ENCODE data around the gene FLNC. TPM values are rescaled to one million over a fixed set of nuclear protein-coding genes. Genes with fewer than 3 reads are reported as not detected.

Gene FLNC
- total and polyA plus RNA-seq, 2 experiments from 2014 or later: 46.6 to 60.7 TPM

DNA sequence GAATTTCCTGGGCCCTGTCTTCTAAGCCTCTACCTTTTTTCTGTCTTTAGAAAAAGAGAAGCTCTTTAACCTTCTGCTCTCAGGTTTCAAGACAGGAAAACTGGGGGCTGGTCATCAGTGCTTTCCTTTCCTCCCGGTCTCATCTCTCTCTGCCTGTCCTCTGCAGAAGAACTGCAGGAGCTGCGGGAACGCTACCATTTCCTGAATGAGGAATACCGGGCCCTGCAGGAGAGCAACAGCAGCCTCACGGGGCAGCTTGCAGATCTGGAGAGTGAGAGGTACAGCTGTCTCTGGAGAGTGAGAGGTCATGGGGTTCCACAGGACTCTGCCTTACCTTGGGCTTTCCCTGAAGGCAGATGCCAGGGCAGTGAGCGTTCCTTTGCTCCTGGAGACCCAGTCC lies 25.7 kb upstream of the FLNC start:
- H3K9me3 ChIP-seq (ENCODE audit: low read depth): no peaks in the 10 kb centered on the region
- H3K4me1 ChIP-seq (ENCODE audit: insufficient read depth): no peaks in the 10 kb centered on the region
- DNase-seq (ENCODE audit: low spot score): no peak
- no peaks in the 10 kb centered on the region for H3K27me3 ChIP-seq
- H3K4me3 ChIP-seq: no peak overlapping the region
- no peaks in the 10 kb centered on the region for H4K20me1 ChIP-seq (ENCODE audit: insufficient read depth, poor library complexity, severe bottlenecking)
- no peak overlapping the region for H2AFZ ChIP-seq
- WGBS (ENCODE audit: low lambda C conversion rate, missing lambda C conversion rate): 73% methylated on average over 6 of the region's 6 CpGs
- H3K9me2 ChIP-seq (replicated peaks; ENCODE audit: insufficient read depth): no peaks in the 10 kb centered on the region
- no peak overlapping the region for H3K27ac ChIP-seq
- no peak overlapping the region for H3K4me2 ChIP-seq
- H3K79me2 ChIP-seq: no peaks in the 10 kb centered on the region
- H3K36me3 ChIP-seq (replicated peaks; ENCODE audit: insufficient read depth, low read depth): no peaks in the 10 kb centered on the region
- TF ChIP-seq CTCF (IDR thresholded peaks at IDR 0.05; ENCODE audit: poor library complexity) (no peak), EZH2phosphoT487 (IDR thresholded peaks at IDR 0.05; ENCODE audit: low read depth, severe bottlenecking, unreplicated experiment) (no peak)

DNA sequence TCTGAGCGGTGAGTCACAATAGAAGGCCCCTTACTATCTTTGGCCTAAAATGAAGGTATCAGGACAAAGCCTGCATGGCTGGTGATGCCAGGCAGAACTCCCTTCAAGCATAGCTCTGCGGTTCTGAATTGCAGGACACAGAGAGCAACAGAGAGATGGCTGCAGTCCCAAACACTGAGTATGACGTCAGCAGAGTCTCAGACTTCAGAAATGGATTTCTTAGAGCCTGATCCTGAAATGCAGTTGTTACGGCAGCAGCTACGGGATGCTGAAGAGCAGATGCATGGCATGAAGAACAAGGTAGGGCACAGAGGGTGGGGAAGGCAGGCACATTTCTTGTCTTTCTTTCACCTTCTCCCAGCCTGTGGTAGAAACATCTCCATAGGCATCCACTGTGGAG lies 25.0 kb upstream of the FLNC start:
- TF ChIP-seq EZH2phosphoT487 (IDR thresholded peaks at IDR 0.05; ENCODE audit: low read depth, severe bottlenecking, unreplicated experiment) (no peak), CTCF (IDR thresholded peaks at IDR 0.05; ENCODE audit: poor library complexity) (no peak), EZH2 (IDR thresholded peaks at IDR 0.05; ENCODE audit: borderline replicate concordance) (no peak)
- Histone ChIP-seq H3K27me3 (no peaks in the 10 kb centered on the region), H3K4me1 (ENCODE audit: insufficient read depth) (no peaks in the 10 kb centered on the region), H3K4me3 (no peak overlapping the region), H3K27ac (no peak overlapping the region), H3K9me3 (ENCODE audit: low read depth) (no peaks in the 10 kb centered on the region), H3K79me2 (no peaks in the 10 kb centered on the region), H3K36me3 (replicated peaks; ENCODE audit: insufficient read depth, low read depth) (no peaks in the 10 kb centered on the region), H3K4me2 (no peak overlapping the region), H2AFZ (no peak overlapping the region), H3K9me2 (replicated peaks; ENCODE audit: insufficient read depth) (no peaks in the 10 kb centered on the region), H4K20me1 (ENCODE audit: insufficient read depth, poor library complexity, severe bottlenecking) (no peaks in the 10 kb centered on the region)
- DNase-seq (ENCODE audit: low spot score): no peak
- 95% methylated on average over 5 of the region's 5 CpGs for WGBS (ENCODE audit: low lambda C conversion rate, missing lambda C conversion rate)

DNA sequence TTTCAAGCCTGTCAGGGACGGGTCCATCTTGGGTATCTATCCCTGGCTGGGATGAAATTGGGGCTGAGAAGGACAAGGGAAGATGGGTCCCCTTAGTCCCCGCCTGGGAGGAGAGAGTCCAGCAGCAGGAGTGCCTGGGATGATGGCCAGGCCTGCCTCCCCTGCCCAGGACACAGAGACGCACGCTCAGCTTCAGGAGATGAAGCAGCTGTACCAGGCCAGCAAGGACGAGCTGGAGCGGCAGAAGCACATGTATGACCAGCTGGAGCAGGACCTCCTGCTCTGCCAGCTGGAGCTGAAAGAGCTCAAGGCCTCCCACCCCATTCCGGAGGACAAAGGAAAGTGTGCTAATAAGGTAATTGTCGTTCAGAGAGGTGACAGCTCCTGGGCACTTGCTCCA lies 23.0 kb upstream of the FLNC start:
- no peaks in the 10 kb centered on the region for H3K9me2 ChIP-seq (replicated peaks; ENCODE audit: insufficient read depth)
- WGBS (ENCODE audit: low lambda C conversion rate, missing lambda C conversion rate): 93% methylated on average over 8 of the region's 8 CpGs
- H3K36me3 ChIP-seq (replicated peaks; ENCODE audit: insufficient read depth, low read depth): no peaks in the 10 kb centered on the region
- no peak overlapping the region for H2AFZ ChIP-seq
- DNase-seq (ENCODE audit: low spot score): no peak
- H3K9me3 ChIP-seq (ENCODE audit: low read depth): no peaks in the 10 kb centered on the region
- no peaks in the 10 kb centered on the region for H3K4me1 ChIP-seq (ENCODE audit: insufficient read depth)
- H3K4me2 ChIP-seq: no peak overlapping the region
- no peaks in the 10 kb centered on the region for H3K79me2 ChIP-seq
- no peak overlapping the region for H3K27ac ChIP-seq
- H3K4me3 ChIP-seq: no peak overlapping the region
- TF ChIP-seq EZH2phosphoT487 (IDR thresholded peaks at IDR 0.05; ENCODE audit: low read depth, severe bottlenecking, unreplicated experiment) (no peak), EZH2 (IDR thresholded peaks at IDR 0.05; ENCODE audit: borderline replicate concordance) (no peak), CTCF (IDR thresholded peaks at IDR 0.05; ENCODE audit: poor library complexity) (no peak)
- no peaks in the 10 kb centered on the region for H3K27me3 ChIP-seq
- no peaks in the 10 kb centered on the region for H4K20me1 ChIP-seq (ENCODE audit: insufficient read depth, poor library complexity, severe bottlenecking)

GRCh38 chr7:128809363-128809762 lies 20.8 kb upstream of the FLNC start:
- Histone ChIP-seq H2AFZ (no peak overlapping the region), H3K4me1 (ENCODE audit: insufficient read depth) (no peaks in the 10 kb centered on the region), H3K36me3 (replicated peaks; ENCODE audit: insufficient read depth, low read depth) (no peaks in the 10 kb centered on the region), H3K79me2 (no peaks in the 10 kb centered on the region), H3K27ac (no peak overlapping the region), H3K4me2 (no peak overlapping the region), H4K20me1 (ENCODE audit: insufficient read depth, poor library complexity, severe bottlenecking) (no peaks in the 10 kb centered on the region), H3K9me2 (replicated peaks; ENCODE audit: insufficient read depth) (no peaks in the 10 kb centered on the region), H3K27me3 (no peaks in the 10 kb centered on the region), H3K4me3 (no peak overlapping the region), H3K9me3 (ENCODE audit: low read depth) (no peaks in the 10 kb centered on the region)
- TF ChIP-seq EZH2 (IDR thresholded peaks at IDR 0.05; ENCODE audit: borderline replicate concordance): no peak
- TF ChIP-seq CTCF (IDR thresholded peaks at IDR 0.05; ENCODE audit: poor library complexity): no peak
- TF ChIP-seq EZH2phosphoT487 (IDR thresholded peaks at IDR 0.05; ENCODE audit: low read depth, severe bottlenecking, unreplicated experiment): no peak
- DNase-seq (ENCODE audit: low spot score): no peak
- WGBS (ENCODE audit: low lambda C conversion rate, missing lambda C conversion rate): 97% methylated on average over 3 of the region's 3 CpGs

Data from hepatocyte (in vitro differentiated cells).